ENCODE data around the gene SCN2A.

GRCh38 chr2:165202239-165202638, 37.0 kb upstream of the SCN2A start:
- TF ChIP-seq, protein P1, sequence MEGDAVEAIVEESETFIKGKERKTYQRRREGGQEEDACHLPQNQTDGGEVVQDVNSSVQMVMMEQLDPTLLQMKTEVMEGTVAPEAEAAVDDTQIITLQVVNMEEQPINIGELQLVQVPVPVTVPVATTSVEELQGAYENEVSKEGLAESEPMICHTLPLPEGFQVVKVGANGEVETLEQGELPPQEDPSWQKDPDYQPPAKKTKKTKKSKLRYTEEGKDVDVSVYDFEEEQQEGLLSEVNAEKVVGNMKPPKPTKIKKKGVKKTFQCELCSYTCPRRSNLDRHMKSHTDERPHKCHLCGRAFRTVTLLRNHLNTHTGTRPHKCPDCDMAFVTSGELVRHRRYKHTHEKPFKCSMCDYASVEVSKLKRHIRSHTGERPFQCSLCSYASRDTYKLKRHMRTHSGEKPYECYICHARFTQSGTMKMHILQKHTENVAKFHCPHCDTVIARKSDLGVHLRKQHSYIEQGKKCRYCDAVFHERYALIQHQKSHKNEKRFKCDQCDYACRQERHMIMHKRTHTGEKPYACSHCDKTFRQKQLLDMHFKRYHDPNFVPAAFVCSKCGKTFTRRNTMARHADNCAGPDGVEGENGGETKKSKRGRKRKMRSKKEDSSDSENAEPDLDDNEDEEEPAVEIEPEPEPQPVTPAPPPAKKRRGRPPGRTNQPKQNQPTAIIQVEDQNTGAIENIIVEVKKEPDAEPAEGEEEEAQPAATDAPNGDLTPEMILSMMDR (IDR thresholded peaks at IDR 0.05; ENCODE audit: low read depth, low read length) = no peak
- TF ChIP-seq EZH2phosphoT487 (IDR thresholded peaks at IDR 0.05; ENCODE audit: low read depth) = no peak

Data from OCI-LY3 (cell line).